ENCODE results near the gene TMA16.

- TF ChIP-seq CTCF (IDR thresholded peaks at IDR 0.05) (no peak), EZH2phosphoT487 (IDR thresholded peaks at IDR 0.05) (no peak), EZH2 (IDR thresholded peaks at IDR 0.05) (no peak)
These were observed 20.7 kb downstream of the TMA16 start for GRCh38 chr4:163515198-163515597.

All from neural progenitor cell (in vitro differentiated cells).